Measurements from ENCODE around the gene HASPIN. TPM values are rescaled to one million over a fixed set of nuclear protein-coding genes. Genes with fewer than 3 reads are reported as not detected.

Gene HASPIN
- polyA plus RNA-seq, 1 donor from 2014 or later = 0.32 TPM

DNA sequence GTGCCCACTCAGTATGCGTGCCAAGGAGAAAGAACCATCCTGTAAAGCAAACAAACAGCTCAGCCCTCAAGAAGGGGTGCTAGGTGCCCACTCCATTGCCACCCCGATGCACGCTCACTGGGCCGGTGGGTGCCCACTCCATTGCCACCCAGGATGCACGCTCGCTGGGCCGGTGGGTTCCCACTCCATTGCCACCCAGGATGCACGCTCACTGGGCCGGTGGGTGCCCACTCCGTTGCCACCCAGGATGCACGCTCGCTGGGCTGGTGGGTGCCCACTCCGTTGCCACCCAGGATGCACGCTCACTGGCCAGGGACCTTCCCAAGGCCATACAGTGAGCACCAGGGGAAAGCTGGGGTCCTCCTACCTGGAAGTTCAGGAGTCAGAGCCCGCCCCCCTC, 28.1 kb downstream of the HASPIN start:
- Histone ChIP-seq H3K9me2 (ENCODE audit: insufficient read depth, low read length) (no peaks in the 10 kb centered on the region), H3K27me3 (ENCODE audit: insufficient read depth, low read depth, low read length) (no peaks in the 10 kb centered on the region), H3K4me2 (ENCODE audit: low read length) (no peak overlapping the region), H3K9me3 (ENCODE audit: low read length) (no peaks in the 10 kb centered on the region), H3K4me3 (ENCODE audit: low read length) (no peak overlapping the region), H3K27ac (ENCODE audit: low read length) (no peak overlapping the region), H3K9ac (ENCODE audit: low read length) (no peak overlapping the region), H3K36me3 (ENCODE audit: insufficient read depth, low read length) (no peaks in the 10 kb centered on the region), H2AFZ (ENCODE audit: low read depth, low read length) (no peak overlapping the region), H4K20me1 (ENCODE audit: insufficient read depth) (no peaks in the 10 kb centered on the region), H3K79me2 (replicated peaks; ENCODE audit: insufficient read depth, low read length) (no peaks in the 10 kb centered on the region), H3F3A (ENCODE audit: insufficient read depth, low read length, poor library complexity, severe bottlenecking) (no peaks in the 10 kb centered on the region)
- TF ChIP-seq MXI1 (conservative IDR thresholded peaks at IDR 0.05; ENCODE audit: poor library complexity, severe bottlenecking) (no peak), EP300 (conservative IDR thresholded peaks at IDR 0.05; ENCODE audit: poor library complexity, severe bottlenecking) (no peak), RAD21 (conservative IDR thresholded peaks at IDR 0.05) (no peak), EZH2 (IDR thresholded peaks at IDR 0.05; ENCODE audit: borderline replicate concordance, insufficient read depth, low read length, poor library complexity, severe bottlenecking) (no peak), SMC3 (conservative IDR thresholded peaks at IDR 0.05; ENCODE audit: poor library complexity) (no peak), POLR2AphosphoS5 (IDR thresholded peaks at IDR 0.05) (no peak)
- TF ChIP-seq, protein P1, sequence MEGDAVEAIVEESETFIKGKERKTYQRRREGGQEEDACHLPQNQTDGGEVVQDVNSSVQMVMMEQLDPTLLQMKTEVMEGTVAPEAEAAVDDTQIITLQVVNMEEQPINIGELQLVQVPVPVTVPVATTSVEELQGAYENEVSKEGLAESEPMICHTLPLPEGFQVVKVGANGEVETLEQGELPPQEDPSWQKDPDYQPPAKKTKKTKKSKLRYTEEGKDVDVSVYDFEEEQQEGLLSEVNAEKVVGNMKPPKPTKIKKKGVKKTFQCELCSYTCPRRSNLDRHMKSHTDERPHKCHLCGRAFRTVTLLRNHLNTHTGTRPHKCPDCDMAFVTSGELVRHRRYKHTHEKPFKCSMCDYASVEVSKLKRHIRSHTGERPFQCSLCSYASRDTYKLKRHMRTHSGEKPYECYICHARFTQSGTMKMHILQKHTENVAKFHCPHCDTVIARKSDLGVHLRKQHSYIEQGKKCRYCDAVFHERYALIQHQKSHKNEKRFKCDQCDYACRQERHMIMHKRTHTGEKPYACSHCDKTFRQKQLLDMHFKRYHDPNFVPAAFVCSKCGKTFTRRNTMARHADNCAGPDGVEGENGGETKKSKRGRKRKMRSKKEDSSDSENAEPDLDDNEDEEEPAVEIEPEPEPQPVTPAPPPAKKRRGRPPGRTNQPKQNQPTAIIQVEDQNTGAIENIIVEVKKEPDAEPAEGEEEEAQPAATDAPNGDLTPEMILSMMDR (IDR thresholded peaks at IDR 0.05; ENCODE audit: poor library complexity, severe bottlenecking) = no peak

DNA sequence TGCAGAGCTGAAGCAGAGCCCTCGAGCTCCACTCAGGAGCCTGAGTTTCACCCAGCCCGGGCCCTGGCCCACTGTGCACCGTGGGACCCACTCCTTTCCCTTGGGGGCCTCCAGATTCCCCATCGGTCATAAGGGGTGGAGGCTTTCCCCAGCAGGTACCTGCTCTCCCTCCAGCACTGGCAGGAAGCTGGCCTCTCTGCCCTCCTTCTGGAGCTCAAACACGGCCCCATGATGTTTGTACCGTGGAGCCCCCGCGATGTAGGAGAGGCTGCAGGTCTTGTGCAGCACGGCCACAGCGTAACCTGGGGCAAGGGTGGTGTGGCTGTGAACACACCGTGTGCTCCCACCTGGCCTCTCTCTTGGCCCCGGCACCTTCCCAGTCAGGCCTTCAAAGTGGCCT, 29.9 kb downstream of the HASPIN start:
- no peaks in the 10 kb centered on the region for H3K36me3 ChIP-seq (ENCODE audit: insufficient read depth, low read length)
- H3F3A ChIP-seq (ENCODE audit: insufficient read depth, low read length, poor library complexity, severe bottlenecking) = no peaks in the 10 kb centered on the region
- no peaks in the 10 kb centered on the region for H3K27me3 ChIP-seq (ENCODE audit: insufficient read depth, low read depth, low read length)
- no peak overlapping the region for H3K9ac ChIP-seq (ENCODE audit: low read length)
- H4K20me1 ChIP-seq (ENCODE audit: insufficient read depth) = no peaks in the 10 kb centered on the region
- no peak overlapping the region for H3K27ac ChIP-seq (ENCODE audit: low read length)
- no peak overlapping the region for H3K4me3 ChIP-seq (ENCODE audit: low read length)
- H3K4me2 ChIP-seq (ENCODE audit: low read length) = no peak overlapping the region
- no peaks in the 10 kb centered on the region for H3K9me3 ChIP-seq (ENCODE audit: low read length)
- H3K9me2 ChIP-seq (ENCODE audit: insufficient read depth, low read length) = no peaks in the 10 kb centered on the region
- no peaks in the 10 kb centered on the region for H3K79me2 ChIP-seq (replicated peaks; ENCODE audit: insufficient read depth, low read length)
- H2AFZ ChIP-seq (ENCODE audit: low read depth, low read length) = no peak overlapping the region
- TF ChIP-seq, protein P1 (IDR thresholded peaks at IDR 0.05; ENCODE audit: poor library complexity, severe bottlenecking) = no peak
- TF ChIP-seq POLR2AphosphoS5 (IDR thresholded peaks at IDR 0.05) (no peak), TAF1 (IDR thresholded peaks at IDR 0.05; ENCODE audit: low read depth) (no peak), EP300 (conservative IDR thresholded peaks at IDR 0.05; ENCODE audit: poor library complexity, severe bottlenecking) (no peak), MXI1 (conservative IDR thresholded peaks at IDR 0.05; ENCODE audit: poor library complexity, severe bottlenecking) (no peak), EZH2 (IDR thresholded peaks at IDR 0.05; ENCODE audit: borderline replicate concordance, insufficient read depth, low read length, poor library complexity, severe bottlenecking) (no peak), RAD21 (conservative IDR thresholded peaks at IDR 0.05) (no peak), SMC3 (conservative IDR thresholded peaks at IDR 0.05; ENCODE audit: poor library complexity) (no peak)
- TF ChIP-seq, protein P2, sequence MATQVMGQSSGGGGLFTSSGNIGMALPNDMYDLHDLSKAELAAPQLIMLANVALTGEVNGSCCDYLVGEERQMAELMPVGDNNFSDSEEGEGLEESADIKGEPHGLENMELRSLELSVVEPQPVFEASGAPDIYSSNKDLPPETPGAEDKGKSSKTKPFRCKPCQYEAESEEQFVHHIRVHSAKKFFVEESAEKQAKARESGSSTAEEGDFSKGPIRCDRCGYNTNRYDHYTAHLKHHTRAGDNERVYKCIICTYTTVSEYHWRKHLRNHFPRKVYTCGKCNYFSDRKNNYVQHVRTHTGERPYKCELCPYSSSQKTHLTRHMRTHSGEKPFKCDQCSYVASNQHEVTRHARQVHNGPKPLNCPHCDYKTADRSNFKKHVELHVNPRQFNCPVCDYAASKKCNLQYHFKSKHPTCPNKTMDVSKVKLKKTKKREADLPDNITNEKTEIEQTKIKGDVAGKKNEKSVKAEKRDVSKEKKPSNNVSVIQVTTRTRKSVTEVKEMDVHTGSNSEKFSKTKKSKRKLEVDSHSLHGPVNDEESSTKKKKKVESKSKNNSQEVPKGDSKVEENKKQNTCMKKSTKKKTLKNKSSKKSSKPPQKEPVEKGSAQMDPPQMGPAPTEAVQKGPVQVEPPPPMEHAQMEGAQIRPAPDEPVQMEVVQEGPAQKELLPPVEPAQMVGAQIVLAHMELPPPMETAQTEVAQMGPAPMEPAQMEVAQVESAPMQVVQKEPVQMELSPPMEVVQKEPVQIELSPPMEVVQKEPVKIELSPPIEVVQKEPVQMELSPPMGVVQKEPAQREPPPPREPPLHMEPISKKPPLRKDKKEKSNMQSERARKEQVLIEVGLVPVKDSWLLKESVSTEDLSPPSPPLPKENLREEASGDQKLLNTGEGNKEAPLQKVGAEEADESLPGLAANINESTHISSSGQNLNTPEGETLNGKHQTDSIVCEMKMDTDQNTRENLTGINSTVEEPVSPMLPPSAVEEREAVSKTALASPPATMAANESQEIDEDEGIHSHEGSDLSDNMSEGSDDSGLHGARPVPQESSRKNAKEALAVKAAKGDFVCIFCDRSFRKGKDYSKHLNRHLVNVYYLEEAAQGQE (IDR thresholded peaks at IDR 0.05; ENCODE audit: borderline replicate concordance) = no peak

Data from neural cell (in vitro differentiated cells).